A549 (cell line): ENCODE measurements around the gene F11R. TPM values are rescaled to one million over a fixed set of nuclear protein-coding genes. Genes with fewer than 3 reads are reported as not detected.
A peak's percentile ranks its signal among the peaks of the same experiment; 100 is the strongest.

Experiments used
- ATAC-seq, 2 experiments: fragments of 200-7000 bp in 1 of 2; fragments of >200 bp in 1 of 2; cut with Nextera tagmentation in 1 of 2; cut with Tn5 transposase in 1 of 2; 3 replicates each; pipeline versions ENCODE4 v1.8.0 to v1.9.1; 2018 to 2020; ENCODE audit warnings: mild to moderate bottlenecking in 1 of 2, moderate library complexity in 1 of 2
- CTCF ChIA-PET: fragments of 300-600 bp; sonication (Branson Sonifier 250); formaldehyde crosslinking; extraction: SDS; loops from one replicate; lab custom pipeline; 2021; ENCODE audit warnings: antibody characterized with exemption, inconsistent platforms; lab: Yijun Ruan, JAX
- POLR2A ChIA-PET: fragments of 350-600 bp; formaldehyde crosslinking; extraction: SDS; loops from one replicate; lab custom pipeline; 2021; ENCODE audit warnings: antibody characterized with exemption, inconsistent platforms; lab: Yijun Ruan, JAX
- DNase-seq, 2 experiments: peaks; one replicate each; pipeline versions ENCODE4 v3.0.0 to v3.0.0-alpha.2; 2011 to 2016; ENCODE audit warnings: low read depth in 1 of 2, low spot score in 1 of 2
- FAIRE-seq: peaks from 2 replicates; lab custom pipeline; 2011; peaks lifted over from hg19 to GRCh38; lab: Jason Lieb, UNC
- H3K27ac ChIP-seq, 2 experiments: fragments of >200 bp; sonication (Bioruptor Twin); formaldehyde crosslinking; 3 replicates each; pipeline ENCODE4 v1.5.1; 2016 to 2017
- H3K4me1 ChIP-seq: fragments of >200 bp; sonication (Bioruptor Twin); formaldehyde crosslinking; 3 replicates; pipeline ENCODE4 v1.6.1; 2016
- H3K4me2 ChIP-seq: fragments of >200 bp; sonication (Bioruptor Twin); formaldehyde crosslinking; 3 replicates; pipeline ENCODE4 v1.6.1; 2016
- H3K4me3 ChIP-seq: fragments of >200 bp; sonication (Bioruptor Twin); formaldehyde crosslinking; 3 replicates; pipeline ENCODE4 v1.5.1; 2016
- H3K9me3 ChIP-seq: fragments of >200 bp; sonication (Bioruptor Twin); formaldehyde crosslinking; 3 replicates; pipeline ENCODE4 v1.6.1; 2016
- CBX8 ChIP-seq: fragments of 200-600 bp; sonication (generic); IDR thresholded peaks from 2 replicates; pipeline ENCODE4 v1.6.1; 2016
- CEBPB ChIP-seq, 2 experiments: fragments of >200 bp in 1 of 2; sonication (Bioruptor Twin) in 1 of 2; formaldehyde crosslinking in 1 of 2; IDR thresholded peaks; 2 replicates each; pipeline ENCODE4 v1.6.1; 2012 to 2016
- E2F6 ChIP-seq: IDR thresholded peaks from 2 replicates; pipeline ENCODE4 v1.6.1; 2012; ENCODE audit warnings: low read depth, borderline replicate concordance
- ELK1 ChIP-seq: fragments of 150-350 bp; IDR thresholded peaks from 2 replicates; pipeline ENCODE4 v1.6.1; 2014; ENCODE audit warnings: low read depth, mild to moderate bottlenecking, low read length
- HDAC2 ChIP-seq: fragments of 200-600 bp; sonication (generic); IDR thresholded peaks from 2 replicates; pipeline ENCODE4 v1.6.1; 2016
- HES2 ChIP-seq: fragments of >200 bp; sonication (Bioruptor Twin); formaldehyde crosslinking; IDR thresholded peaks from 2 replicates; pipeline ENCODE4 v1.6.1; 2016
- HOXB13 ChIP-seq: fragments of 250-450 bp; sonication (Bioruptor Pico); IDR thresholded peaks from 2 replicates; pipeline ENCODE4 v1.5.0; 2020; ENCODE audit warnings: low read depth, mild to moderate bottlenecking, moderate library complexity
- HOXB5 ChIP-seq: fragments of 250-450 bp; sonication (Bioruptor Pico); IDR thresholded peaks from 2 replicates; pipeline ENCODE4 v1.5.0; 2020; ENCODE audit warnings: mild to moderate bottlenecking, moderate library complexity
- JUNB ChIP-seq: fragments of >200 bp; sonication (Bioruptor Twin); formaldehyde crosslinking; IDR thresholded peaks from 2 replicates; pipeline ENCODE4 v1.6.1; 2016
- KDM5A ChIP-seq: fragments of 200-600 bp; sonication (generic); IDR thresholded peaks from 2 replicates; pipeline ENCODE4 v1.6.1; 2016; ENCODE audit warnings: antibody characterized with exemption, mild to moderate bottlenecking
- MAZ ChIP-seq: fragments of 150-350 bp; IDR thresholded peaks from 2 replicates; pipeline ENCODE4 v1.6.1; 2014; ENCODE audit warnings: antibody characterized with exemption, low read depth, low read length, borderline replicate concordance
- NPAS2 ChIP-seq: fragments of 250-450 bp; sonication (Bioruptor Pico); IDR thresholded peaks from 2 replicates; pipeline ENCODE4 v1.8.0; 2022; ENCODE audit warnings: mild to moderate bottlenecking, moderate library complexity, borderline replicate concordance
- NR3C1 ChIP-seq: fragments of >200 bp; sonication (Bioruptor Twin); formaldehyde crosslinking; IDR thresholded peaks from 3 replicates; pipeline ENCODE4 v1.6.1; 2017
- PHF8 ChIP-seq: fragments of 200-600 bp; sonication (generic); IDR thresholded peaks from 2 replicates; pipeline ENCODE4 v1.6.1; 2016; ENCODE audit warnings: low read depth, mild to moderate bottlenecking, antibody characterized with exemption, moderate library complexity, borderline replicate concordance
- RNF2 ChIP-seq: fragments of 200-600 bp; sonication (generic); IDR thresholded peaks from 2 replicates; pipeline ENCODE4 v1.6.1; 2016; ENCODE audit warnings: low read depth, mild to moderate bottlenecking, antibody characterized with exemption, moderate library complexity, borderline replicate concordance
- SMC3 ChIP-seq: fragments of >200 bp; sonication (Bioruptor Twin); formaldehyde crosslinking; IDR thresholded peaks from 3 replicates; pipeline ENCODE4 v1.6.1; 2018; ENCODE audit warnings: inconsistent platforms
- TFCP2L1 ChIP-seq: fragments of 250-450 bp; sonication (Bioruptor Pico); IDR thresholded peaks from 2 replicates; pipeline ENCODE4 v1.5.0; 2021; ENCODE audit warnings: mild to moderate bottlenecking
- ZC3H11A ChIP-seq: fragments of 450-650 bp; IDR thresholded peaks from 2 replicates; pipeline ENCODE4 v1.6.1; 2014; ENCODE audit warnings: antibody characterized with exemption, mild to moderate bottlenecking
- ZNF302 ChIP-seq: fragments of 250-450 bp; sonication (Bioruptor Pico); IDR thresholded peaks from 2 replicates; pipeline ENCODE4 v1.9.0; 2021; ENCODE audit warnings: inconsistent platforms, mild to moderate bottlenecking, moderate library complexity
- WGBS: methylation state at CpG from one replicate; pipeline ENCODE4 v1.1.6; 2017; ENCODE audit errors: missing lambda C conversion rate; 5-methylcytosine and 5-hydroxymethylcytosine counted together
- polyA minus RNA-seq: library from RNA; depleted of rRNA, polyadenylated mRNA; stranded (reverse); fragments of >200 nt; gene quantifications from 2 replicates; pipeline ENCODE4 v1.2.3, GENCODE V29; 2011; rRNA and poly(A)+ RNA removed
- polyA plus RNA-seq, 4 experiments: library from polyadenylated mRNA; depleted of rRNA in 3 of 4; stranded (reverse); fragments of >200 nt; fragmentation: RNase III in 1 of 4; extraction: RNeasy Plus Mini Kit Qiagen cat#74134 plus additional on column Dnase treatment in 1 of 4; gene quantifications; 2 replicates in 3 of 4; 3 replicates in 1 of 4; pipeline ENCODE4 v1.2.3, GENCODE V29; 2011 to 2017

Gene F11R
- polyA plus RNA-seq (2011; rRNA removed), result 62.0 and 71.0 TPM in 2 replicates
- polyA plus RNA-seq (2012; cell fraction: cytosol; rRNA removed), result 20.9 and 27.4 TPM in 2 replicates
- polyA plus RNA-seq (2012; cell fraction: nucleus; rRNA removed), result 21.1 and 21.8 TPM in 2 replicates
- 28.3 to 30.3 TPM (median 29.7 TPM) in 3 replicates for polyA plus RNA-seq (2017; fragmentation: RNase III; extraction: RNeasy Plus Mini Kit Qiagen cat#74134 plus additional on column Dnase treatment)
- polyA minus RNA-seq, result 93.5 and 114 TPM in 2 replicates

GRCh38 chr1:161020509-161021164 is at the start of gene F11R:
Gene F11R (minus strand): TSS chr1:161021152. CDS start chr1:161021073, 79 bp downstream.
- 13% methylated on average over 22 of the region's 36 CpGs for WGBS
- H3K4me2 ChIP-seq, result peak within 1 kb of the TSS; percentile 94
- ATAC-seq (peak; percentile 67 to 75), DNase-seq (peak; percentile 49 to 80), FAIRE-seq (no peak)
- POLR2A ChIA-PET, result interaction anchor here (0.9 to 2.2 kb wide), 7 partner anchors 17 to 112 kb away, joined by 3 to 32 read pairs (median 7); partner anchors contain the start of genes DEDD, KLHDC9 and USF1
- H3K4me3 ChIP-seq, result peak within 1 kb of the TSS; percentile 67
- CTCF ChIA-PET, result interaction anchor here (0.9 to 3.9 kb wide), 10 partner anchors 10 to 76 kb away, joined by 3 to 29 read pairs (median 4); partner anchors contain the start of genes KLHDC9 and USF1
- H3K27ac ChIP-seq, result peak within 1 kb of the TSS; percentile 82 to 84
- peaks cover 58% of the 10 kb centered on the region for H3K4me1 ChIP-seq
- TF ChIP-seq E2F6, result no peak
- TF ChIP-seq ZC3H11A, result no peak
- no peak for TF ChIP-seq NR3C1
- 0 out of 2 replicates have a peak, but pooled peaks have one; percentile 11 for TF ChIP-seq PHF8
- TF ChIP-seq TFCP2L1, result no peak
- H3K9me3 ChIP-seq, result no peaks in the 10 kb centered on the region

- no peak for ATAC-seq
- Histone ChIP-seq H3K4me1 (peaks cover 23% of the 10 kb centered on the region), H3K4me2 (no peak within 1 kb of the TSS), H3K9me3 (no peaks in the 10 kb centered on the region), H3K4me3 (no peak within 1 kb of the TSS), H3K27ac (0 out of 6 replicates have a peak within 1 kb of the TSS, but pooled peaks of 1 of the 2 experiments have one; percentile 18)
- 88% methylated on average over 9 of the region's 9 CpGs for WGBS
- ChIA-PET POLR2A (no interaction called here), CTCF (interaction anchor here (0.7 to 13.9 kb wide), 10 partner anchors 10 to 122 kb away, joined by 3 to 319 read pairs (median 7); partner anchors contain the start of genes KLHDC9 and NECTIN4)
- TF ChIP-seq HOXB5 (CRISPR knock-in tag) (no peak), CEBPB (IDR thresholded peaks at IDR 0.05) (no peak), NPAS2 (CRISPR knock-in tag) (no peak), HES2 (no peak), PHF8 (no peak), JUNB (no peak), ZC3H11A (no peak), RNF2 (no peak), CBX8 (no peak), HDAC2 (no peak), ZNF302 (no peak), ELK1 (no peak), KDM5A (no peak)
- no peak for FAIRE-seq
- DNase-seq, result no peak
Observed at GRCh38 chr1:161069731-161070270, 48.8 kb upstream of the F11R start, which contains the start of gene ARHGAP30. Gene ARHGAP30 (minus strand): TSS chr1:161069891. CDS start chr1:161069624, 267 bp downstream.

GRCh38 chr1:161069241-161069640 is 48.3 kb upstream of the F11R start:
- no peak for TF ChIP-seq HOXB13 (CRISPR knock-in tag)
- no peak for TF ChIP-seq TFCP2L1
- no peak for TF ChIP-seq MAZ
- no peak for TF ChIP-seq SMC3
- TF ChIP-seq E2F6, result no peak
- TF ChIP-seq, all 56 proteins: peak for 0
- Histone ChIP-seq H3K4me1 (peaks cover 17% of the 10 kb centered on the region), H3K4me2 (no peak overlapping the region), H3K9me3 (no peaks in the 10 kb centered on the region), H3K27ac (no peak overlapping the region), H3K4me3 (no peak overlapping the region)
- no peak for FAIRE-seq
- ChIA-PET CTCF (interaction anchor here (8.0 to 13.9 kb wide), 2 partner anchors 18 to 28 kb away, joined by 74 to 319 read pairs; partner anchors contain the start of genes KLHDC9 and NECTIN4), POLR2A (no interaction called here)
- WGBS, result 87% methylated on average over 9 of the region's 9 CpGs
- no peak for DNase-seq
- no peak for ATAC-seq
